Erythroblast (primary cell): ENCODE measurements around the gene COX6A2.
A peak's percentile ranks its signal among the peaks of the same experiment; 100 is the strongest.
"Not testable (repeated sequence)": the region's sequence is repeated elsewhere in the genome, so short reads cannot be mapped to it uniquely, and the experiment has no call there.

Experiments
- DNase-seq, 2 experiments: peaks; one replicate each; lab custom pipeline; 2025; lab: John Stamatoyannopoulos, UW
- GATA1 ChIP-seq: IDR thresholded peaks from 2 replicates; pipeline ENCODE4 v1.6.1; 2011; ENCODE audit warnings: low read depth, mild to moderate bottlenecking, control low read depth, low read length, moderate library complexity
- POLR2A ChIP-seq: IDR thresholded peaks from 2 replicates; pipeline ENCODE4 v1.6.1; 2011; ENCODE audit warnings: mild to moderate bottlenecking, low read length

Gene COX6A2

DNA sequence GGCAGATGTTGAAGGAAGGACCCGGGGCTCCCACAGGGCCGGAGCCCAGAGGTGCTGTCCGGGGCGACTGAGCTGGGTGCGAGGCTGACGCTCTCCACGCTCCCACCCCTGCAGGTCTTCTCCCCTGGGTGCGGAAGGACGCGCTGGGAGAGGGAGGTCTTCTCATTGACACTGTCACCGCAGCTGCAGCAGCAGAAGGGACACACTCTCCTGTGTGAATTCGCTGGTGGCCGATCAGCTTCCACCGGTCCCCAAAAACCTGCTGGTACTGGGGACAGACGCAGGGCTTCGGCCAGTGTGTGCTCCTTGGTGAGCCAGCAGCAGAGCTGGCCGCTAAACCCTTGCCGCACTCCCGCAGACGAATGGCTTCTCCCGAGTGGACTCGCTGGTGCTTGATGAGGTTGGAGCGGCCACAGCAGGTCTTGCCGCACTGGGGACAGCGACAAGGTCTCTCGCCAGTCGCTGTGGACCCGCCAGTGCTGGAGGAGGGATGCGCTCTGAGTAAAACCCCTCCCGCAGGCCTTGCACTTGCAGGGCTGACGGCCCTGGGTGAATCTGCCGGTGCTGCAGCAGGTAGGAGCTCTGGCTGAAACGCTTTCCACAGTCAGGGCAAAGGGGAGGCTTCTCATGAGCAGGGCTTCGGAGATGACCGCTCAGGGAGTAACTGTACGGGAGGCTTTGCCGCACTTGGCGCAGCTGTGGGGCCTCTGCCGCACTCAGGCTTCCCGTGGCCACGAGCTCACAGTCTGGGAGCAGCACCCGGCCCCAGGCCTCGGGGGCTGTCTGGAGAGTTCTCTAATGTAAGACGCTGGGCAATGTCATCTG, 8.3 kb upstream of the COX6A2 start:
- DNase-seq, result no peak
- TF ChIP-seq GATA1, result no peak
- TF ChIP-seq POLR2A, result no peak

DNA sequence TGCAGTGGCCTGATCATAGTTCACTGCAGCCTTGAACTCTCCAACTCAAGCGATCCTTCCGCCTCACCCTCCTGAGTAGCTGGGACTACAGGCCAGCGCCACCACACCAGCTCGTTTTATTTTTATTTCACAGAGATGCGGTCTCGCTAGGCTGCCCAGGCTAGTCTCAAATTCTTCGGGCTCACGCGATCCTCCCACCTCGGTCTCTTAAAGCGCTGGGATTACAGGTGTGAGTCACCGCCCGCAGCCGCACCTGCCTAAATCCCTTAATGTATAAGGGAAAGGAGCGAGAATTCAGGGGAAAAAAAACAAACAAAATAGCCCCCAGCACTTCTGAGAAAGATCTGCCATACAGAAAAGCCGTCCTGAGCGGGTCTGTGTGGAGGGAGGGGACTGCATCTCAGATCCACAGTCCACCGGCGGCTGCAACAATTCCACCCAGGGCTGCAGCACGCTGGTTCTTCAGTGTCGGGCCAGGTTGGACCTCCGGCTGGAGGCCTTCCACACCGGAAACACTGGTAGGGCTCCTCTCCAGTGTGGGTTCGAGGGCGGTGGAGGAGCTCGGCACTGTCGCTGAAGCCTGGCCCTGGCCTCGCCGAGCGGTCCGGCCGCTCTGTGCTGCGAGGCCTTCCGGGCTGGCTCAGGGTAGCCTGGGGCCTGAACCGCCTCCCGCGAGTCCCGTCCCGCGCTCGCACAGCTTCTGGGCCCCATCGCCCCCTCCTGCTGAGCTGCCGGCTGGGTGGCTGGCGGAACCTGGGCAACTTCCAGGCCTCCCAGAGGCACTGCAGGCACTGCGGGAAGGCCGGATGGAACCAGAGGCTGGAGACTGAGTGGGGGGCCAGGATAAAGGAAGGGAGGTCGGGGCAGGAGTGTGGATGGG, 7.4 kb upstream of the COX6A2 start:
- no peak for DNase-seq
- no peak for TF ChIP-seq POLR2A
- no peak for TF ChIP-seq GATA1

DNA sequence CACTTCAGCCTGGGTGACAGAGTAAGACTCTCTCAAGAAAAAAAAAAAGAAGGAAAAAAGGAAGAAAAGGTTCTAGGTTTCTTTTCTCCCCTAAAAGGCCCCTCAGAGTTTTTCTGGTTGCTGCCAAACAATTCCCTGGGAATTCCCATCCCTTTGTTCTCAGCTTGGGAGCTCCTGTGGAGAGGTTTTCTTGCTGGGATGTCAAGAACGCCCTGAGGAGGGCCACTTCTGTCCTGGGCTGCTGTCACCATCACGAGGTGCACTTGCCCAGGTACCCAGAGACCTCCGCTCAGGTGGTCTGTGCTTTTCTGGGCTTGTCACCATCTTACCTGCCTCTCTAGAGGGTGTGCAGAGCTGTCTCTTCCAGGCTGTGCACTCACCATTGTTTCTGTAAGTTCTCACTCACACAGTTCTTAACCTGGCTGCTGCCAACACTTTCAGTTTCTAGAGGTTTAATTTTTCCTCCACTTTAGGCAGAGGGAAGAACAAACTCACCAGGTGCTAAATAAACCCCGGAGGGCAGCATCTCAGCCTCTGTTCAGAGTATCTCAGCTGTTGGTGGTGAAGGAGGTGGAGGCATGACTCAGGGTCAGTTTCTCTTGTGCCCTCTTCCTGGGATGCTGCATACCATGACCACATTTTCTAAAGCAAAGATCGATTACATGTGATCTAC, 2.4 kb upstream of the COX6A2 start:
- no peak for DNase-seq
- no peak for TF ChIP-seq POLR2A
- TF ChIP-seq GATA1, result no peak

DNA sequence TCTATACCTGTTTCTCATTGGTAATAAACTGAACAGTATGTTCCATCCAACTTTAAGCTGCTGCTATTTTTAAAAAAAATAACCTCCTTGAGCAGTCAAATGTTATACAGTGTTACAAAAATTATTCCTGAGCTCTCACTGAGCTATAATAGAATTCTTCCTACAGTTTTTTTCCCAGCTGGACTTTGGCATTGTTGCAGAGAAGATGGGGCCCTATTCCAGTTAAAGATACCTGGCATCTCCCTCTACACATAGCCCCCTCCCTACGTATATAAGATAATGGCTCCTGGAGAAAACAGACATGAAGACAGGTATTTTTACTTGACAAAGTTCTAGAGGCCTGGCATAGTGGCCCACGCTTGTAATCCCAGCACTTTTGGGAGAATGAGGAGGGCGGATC, 1.6 kb upstream of the COX6A2 start:
- TF ChIP-seq GATA1, result no peak
- no peak for DNase-seq

DNA sequence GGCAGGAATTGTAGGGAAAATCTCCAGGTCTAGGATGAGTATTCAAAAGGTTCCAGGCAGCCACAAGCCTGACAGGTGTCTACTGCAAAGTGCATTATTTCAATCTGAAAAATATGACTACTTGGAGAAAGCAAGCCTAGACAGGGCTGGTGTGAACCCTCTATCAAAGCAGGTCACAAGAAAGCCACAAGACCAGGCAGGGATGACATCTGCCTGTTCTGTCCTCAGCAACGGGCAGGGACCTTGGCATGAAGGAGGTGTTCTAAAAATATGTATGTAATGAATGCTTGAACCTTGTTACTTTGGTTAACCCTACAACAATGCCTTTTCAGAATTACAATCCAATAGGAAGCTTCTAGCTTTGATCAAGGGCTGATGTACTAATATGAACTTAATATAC, 1.2 kb upstream of the COX6A2 start:
- no peak for DNase-seq

DNA sequence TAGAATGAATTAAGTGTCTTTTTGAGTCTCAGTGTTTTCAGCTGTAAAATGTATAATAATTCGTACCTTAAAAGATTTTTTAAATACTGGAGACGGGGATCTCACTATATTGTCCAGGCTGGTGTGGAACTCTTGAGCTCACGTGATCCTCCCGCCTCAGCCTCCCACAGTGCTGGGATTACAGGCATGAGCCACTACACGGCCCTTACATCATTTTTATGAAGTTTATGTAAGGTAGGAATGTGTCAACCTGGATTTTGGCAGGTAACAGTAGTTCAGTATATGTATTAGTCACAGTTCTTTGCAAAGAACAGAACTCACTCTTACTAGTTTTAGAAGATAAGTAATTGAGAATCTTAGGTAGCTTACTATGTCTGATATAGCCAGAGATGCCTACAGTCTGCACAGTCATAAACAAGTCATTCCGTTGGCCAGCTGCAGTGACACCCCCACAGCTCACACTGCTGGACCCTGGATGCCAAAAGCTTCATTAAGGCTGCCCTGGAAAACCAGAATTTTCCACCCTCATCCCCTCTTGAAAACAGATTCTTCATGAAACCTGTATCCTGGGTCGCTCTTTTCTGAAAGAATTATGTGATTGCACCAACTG, 583 bp upstream of the COX6A2 start:
- TF ChIP-seq GATA1, result no peak
- no peak for TF ChIP-seq POLR2A

More for the DNA sequence above, 1.2 kb upstream of the COX6A2 start:
- TF ChIP-seq GATA1 (no peak), POLR2A (no peak)

DNA sequence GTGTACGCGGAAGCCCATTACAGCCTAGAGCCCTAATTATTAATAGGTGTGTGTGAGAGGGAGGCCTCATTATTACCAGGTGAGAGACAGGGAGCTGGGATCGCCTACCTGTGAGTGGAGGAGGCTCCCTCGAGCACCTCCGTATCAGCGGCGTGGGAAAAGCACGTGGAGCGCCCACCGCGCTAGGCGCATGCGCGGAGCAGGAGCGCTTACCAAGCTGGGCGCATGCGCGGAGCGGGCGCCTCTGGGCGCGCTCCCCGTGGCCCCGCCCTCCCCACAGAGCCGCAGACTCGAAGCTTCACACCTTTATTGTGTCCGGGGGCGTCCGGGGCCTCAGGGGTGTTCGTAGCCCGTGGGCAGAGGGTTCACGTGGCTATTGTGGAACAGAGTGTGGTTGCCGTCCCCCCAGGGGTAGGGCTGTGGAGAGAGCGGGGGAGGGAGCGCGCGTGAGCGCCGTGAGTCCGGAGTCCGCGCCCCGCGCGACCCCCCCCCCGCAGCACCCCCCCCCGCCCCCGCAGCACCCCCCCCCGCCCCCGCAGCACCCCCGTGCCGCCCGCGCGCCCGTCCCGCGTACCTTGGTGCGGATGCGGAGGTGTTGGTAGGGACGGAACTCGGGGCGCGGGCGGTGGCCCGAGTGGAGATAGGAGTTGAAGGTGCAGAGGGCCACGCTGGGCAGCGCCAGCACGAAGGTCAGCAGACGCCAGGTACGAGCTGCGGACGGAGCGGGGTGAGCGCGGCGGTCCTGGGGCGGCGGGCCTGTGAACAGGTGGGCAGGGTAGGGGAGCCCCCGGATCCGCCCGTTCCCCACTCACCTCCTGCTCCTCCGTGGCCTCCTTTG, 500 bp downstream of the COX6A2 start:
- peak in 1 of 2 experiments; percentile 74 for DNase-seq
- TF ChIP-seq POLR2A, result no peak
- TF ChIP-seq GATA1, result no peak

More for the DNA sequence above, 583 bp upstream of the COX6A2 start:
- DNase-seq, result no peak

DNA sequence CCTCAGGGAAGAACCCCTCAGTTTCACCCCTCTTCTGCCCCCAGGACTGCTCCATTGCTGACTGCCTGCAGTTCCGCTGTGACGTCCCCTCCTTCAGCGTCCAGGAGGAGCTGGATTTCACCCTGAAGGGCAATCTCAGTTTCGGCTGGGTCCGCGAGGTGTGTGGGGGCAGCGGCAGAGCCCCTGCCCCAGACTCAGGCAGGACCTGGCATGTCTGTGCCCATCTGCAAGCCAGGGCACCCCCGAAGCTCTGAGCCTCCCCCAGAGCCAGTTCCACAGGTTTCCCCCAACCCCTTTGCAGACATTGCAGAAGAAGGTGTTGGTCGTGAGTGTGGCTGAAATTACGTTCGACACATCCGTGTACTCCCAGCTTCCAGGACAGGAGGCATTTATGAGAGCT, 4.4 kb downstream of the COX6A2 start:
- TF ChIP-seq GATA1 (no peak), POLR2A (no peak)
- DNase-seq, result no peak

DNA sequence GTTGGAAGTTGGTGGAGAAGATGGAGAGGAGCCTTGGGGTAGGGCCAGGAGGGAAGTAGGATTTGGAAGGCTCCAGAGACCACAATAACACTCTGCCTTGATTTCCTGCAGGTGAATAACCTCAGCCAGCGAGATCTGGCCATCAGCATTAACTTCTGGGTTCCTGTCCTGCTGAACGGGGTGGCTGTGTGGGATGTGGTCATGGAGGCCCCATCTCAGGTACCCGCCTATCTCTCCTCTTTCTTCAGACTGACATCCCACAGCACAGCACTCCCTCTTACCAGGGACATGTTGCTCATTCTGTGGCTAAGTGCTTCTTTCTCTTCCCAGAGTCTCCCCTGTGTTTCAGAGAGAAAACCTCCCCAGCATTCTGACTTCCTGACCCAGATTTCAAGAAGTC, 4.9 kb downstream of the COX6A2 start:
- TF ChIP-seq POLR2A (no peak), GATA1 (no peak)
- no peak for DNase-seq

DNA sequence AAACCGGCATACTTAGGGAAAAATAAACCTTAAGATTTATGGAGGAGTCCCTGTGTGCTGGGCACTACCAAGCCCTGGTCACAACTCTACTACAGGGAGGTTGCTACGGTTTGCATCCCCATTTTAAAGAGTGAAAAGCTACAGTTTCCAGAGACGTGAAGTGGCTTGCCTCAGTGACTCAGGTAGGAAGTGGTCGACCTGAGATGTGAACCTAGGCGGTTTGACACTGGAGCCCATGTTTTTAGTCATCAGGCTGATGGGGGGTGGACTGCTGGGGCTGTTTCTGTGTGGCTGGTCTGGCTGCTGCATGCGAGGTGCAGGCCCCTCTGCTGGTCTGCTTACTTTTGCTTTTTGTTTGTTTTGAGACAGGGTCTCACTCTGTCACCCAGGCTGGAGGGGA, 6.6 kb downstream of the COX6A2 start:
- no peak for DNase-seq
- no peak for TF ChIP-seq GATA1
- TF ChIP-seq POLR2A, result no peak

DNA sequence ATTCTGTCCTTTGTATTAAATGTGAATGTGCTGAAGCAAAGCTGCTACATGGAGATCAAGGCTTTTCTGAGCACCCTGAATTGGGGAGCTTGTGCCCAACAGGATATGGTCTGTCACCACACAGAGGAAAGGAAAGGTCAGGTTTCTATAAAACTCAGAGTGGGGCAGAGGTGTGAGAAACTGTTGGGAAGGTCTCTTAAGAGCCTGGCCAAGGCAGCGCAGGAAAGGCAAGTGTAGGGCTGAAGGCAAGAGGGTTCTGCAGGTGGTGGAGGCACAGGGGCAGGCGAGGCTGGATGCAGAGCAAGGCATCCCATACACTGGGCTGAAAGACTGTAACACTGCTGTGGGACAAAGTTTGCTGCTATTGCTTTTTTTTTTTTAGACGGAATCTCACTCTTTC, 8.1 kb downstream of the COX6A2 start:
- no peak for DNase-seq
- TF ChIP-seq POLR2A, result no peak
- TF ChIP-seq GATA1, result no peak

DNA sequence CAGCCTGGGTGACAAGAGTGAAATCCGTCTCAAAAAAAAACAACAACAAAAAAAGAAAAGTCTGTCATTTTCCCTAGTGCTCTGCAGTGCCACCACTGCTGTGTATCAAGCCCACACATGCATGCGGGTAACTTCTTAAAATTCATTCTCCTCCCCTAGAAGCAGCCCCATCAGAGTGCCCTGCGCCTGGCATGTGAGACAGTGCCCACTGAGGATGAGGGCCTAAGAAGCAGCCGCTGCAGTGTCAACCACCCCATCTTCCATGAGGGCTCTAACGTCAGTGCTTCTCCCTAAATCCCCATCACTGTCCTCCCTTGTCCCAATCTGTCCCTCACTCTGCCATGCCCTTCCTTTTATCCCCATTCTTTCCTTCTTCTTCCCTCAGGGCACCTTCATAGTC, 10.2 kb downstream of the COX6A2 start:
- DNase-seq, result no peak
- no peak for TF ChIP-seq GATA1
- no peak for TF ChIP-seq POLR2A

DNA sequence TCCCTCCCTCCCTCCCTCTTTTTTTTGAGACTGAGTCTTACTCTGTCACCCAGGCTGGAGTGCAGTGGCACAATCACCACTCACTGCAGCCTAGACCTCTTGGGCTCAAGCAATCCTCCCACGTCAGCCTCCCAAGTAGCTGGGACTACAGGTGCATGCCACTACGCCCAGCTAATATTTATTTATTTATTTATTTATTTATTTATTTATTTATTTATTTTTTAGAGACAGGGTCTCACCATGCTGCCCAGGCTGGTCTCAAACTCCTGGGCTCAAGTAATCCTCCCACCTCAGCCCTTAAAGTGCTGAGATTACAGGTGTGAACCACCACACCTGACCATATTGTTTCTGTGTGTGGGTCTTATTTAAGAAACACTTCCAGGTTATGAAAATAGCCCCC, 11.1 kb downstream of the COX6A2 start:
- DNase-seq, result not testable (repeated sequence)
